Measurements from ENCODE around the gene TMEM205. TPM values are rescaled to one million over a fixed set of nuclear protein-coding genes. Genes with fewer than 3 reads are reported as not detected.

The TMEM205 gene
- total RNA-seq, 4 donors from 2014 or later = 154 to 170 (median 160) TPM

DNA sequence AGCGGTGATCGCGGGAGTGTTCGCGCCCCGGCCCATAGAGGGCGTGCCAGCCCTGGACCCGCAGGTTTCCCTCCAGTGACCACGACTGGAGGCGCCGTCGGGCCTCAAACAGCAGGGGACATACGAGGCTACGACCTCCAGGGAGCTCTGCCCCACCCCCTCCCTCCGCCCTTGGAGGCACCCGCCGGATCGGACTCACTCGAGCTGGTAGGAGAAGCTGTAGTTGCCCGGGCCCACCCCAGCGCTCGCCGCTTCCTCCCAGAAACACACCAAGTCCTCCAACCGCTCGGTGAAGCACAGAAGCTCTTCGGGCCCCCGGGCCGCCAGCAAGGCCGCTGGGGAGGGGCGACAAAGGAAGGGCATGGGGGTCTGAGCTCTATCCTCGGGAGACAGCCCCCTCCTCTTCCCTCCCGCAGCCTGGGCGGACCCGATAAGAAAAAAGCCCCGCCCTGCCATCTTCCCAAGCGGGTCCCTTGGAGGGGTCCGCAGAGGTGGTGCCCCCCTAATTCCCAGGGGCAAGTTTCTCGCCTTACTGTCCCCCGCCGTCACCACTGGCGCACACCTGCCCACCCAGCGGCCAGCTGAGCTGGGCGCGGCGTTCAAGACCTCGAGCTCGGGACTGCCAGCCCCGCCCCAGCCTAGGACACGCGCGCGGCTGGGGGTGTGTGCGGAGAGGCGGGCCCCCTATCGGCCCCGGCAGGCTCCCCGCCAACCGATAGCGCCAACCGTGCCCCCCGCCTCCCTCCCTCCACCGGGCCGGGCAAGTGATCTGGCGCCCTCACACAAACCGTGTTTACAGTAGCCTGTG, 37.0 kb upstream of the TMEM205 start:
- TF ChIP-seq CTCF (IDR thresholded peaks at IDR 0.05; ENCODE audit: low read depth) = no peak

DNA sequence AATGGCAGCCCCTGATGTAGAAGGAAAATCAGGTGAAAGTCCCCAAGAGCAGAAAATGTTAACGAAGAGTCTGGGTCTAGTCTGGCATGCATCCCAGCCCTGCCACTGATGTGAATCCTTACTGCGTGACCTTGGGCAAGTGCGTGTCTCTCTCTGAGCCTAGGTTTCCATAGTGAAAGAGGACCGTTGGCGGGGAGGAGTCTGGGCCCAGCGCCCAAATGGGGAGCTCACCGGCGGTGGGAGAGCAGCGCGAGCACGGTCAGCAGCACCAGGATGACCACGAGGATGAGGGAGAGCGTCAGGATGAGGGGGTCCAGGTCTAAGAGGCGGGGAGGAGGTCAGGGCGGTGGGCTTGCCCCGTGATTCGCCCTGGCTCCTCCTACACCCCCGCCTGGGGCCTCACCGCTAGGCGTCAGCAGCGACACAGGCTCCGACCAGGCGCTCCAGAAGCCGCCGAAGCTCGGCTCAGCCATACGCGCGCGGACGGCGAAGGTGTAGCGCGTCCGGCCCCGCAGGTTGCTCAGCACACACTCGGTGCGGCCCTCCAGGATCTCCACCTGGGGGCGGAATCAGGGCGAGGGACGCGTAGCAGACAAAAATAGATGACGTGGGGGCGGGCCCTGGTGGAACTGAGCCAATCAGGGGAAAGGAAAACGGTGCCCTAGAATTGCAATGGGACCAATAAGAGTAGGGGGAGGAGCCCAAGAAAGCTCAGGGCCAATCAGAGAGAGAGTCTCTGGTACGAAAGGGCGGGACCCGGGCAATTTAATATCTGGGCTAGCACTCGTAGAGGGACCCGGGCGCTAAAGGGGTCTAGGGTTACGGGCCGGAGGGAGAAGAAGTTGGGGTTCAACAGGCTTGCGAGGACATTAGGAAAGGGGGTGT, 34.8 kb upstream of the TMEM205 start:
- no peak for TF ChIP-seq CTCF (IDR thresholded peaks at IDR 0.05; ENCODE audit: low read depth)

GRCh38 chr19:11379857-11380350, 33.8 kb upstream of the TMEM205 start:
- no peak for TF ChIP-seq CTCF (IDR thresholded peaks at IDR 0.05; ENCODE audit: low read depth)

DNA sequence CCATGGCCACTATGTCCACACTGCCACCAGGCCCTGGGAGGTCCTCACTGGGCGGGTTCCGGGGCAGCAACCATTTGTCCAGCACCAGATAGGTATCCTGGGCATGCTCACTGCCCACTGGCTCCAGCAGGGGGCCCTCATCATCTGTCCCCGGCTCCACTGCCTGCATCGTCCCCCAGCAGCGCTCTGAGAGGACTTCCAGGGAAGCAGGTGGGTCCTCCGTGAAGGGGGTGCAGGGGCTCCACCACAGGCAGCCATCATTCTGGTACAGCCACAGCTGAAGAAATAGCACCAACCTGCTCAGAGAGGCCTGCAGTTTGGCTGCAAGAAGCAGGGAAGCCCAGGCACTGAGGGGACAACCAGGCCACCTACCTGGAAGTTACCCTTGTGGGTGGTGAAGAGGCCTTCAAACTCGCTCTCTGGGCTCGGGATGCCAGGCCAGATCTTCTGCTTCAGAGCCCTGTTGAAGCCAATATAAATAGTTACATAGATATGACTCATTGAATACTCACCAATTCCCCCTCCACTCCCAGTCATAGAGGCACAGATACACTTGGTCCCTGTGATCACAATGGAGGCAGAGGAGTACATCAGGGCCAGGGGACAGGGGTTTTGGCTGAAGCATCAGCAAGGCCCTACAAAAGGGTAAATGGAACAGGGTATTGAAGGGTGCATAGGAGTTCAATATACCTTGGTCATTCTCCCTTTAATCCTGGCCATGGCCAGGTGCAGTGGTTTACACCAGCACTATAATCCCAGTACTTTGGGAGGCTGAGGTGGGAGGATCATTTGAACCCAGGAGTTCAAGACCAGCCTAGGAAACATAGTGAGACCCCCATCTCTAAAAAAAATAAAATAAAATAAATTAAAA, 32.5 kb upstream of the TMEM205 start:
- no peak for TF ChIP-seq CTCF (IDR thresholded peaks at IDR 0.05; ENCODE audit: low read depth)

DNA sequence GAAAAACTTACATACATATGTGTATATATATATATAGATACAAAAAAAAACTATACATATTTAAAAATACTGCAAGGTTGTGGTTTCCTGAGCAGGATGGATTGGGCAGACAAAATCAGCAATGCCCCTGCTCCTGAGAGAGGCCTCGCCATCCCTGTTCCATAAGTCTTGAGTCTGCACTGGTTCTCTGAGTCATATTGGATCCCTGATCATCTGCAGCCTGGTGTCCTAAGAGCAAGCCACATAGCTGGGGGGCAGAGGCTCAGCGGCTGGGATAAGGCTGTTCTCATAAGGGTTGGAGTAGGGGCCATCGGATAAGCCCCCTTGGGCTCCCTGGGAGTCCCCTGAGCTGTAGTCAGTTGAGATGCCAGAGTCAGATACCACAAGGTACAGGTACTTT, 31.7 kb upstream of the TMEM205 start:
- TF ChIP-seq CTCF (IDR thresholded peaks at IDR 0.05; ENCODE audit: low read depth) = no peak

DNA sequence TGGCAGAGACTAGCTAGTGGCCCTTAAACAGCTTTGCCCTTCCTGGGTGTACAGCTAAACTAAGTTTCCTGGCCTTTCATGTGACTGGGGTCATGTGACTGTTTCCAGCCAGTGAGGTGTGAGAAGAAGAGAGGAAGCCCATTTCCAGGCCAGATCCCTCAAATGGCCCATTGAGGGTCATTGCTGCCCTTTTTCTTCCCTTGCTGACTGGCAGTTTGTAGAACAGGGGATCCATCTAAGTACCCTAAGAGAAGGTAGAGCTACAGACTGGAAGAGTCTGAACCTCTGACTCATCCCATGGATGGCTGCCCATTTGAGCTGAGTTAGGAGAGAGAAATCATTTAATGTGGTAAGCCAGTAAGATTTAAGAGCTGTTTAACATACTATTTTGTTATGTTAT, 31.2 kb upstream of the TMEM205 start:
- no peak for TF ChIP-seq CTCF (IDR thresholded peaks at IDR 0.05; ENCODE audit: low read depth)
